Activated CD4-positive, alpha-beta memory T cell treated with anti-CD3 and anti-CD28 coated beads, Interleukin-2, amount 10 ng/mL, durations not matched to agents 7 days and 5 days (primary cell): ENCODE data around the gene TP53BP2. TPM values are rescaled to one million over a fixed set of nuclear protein-coding genes. Genes with fewer than 3 reads are reported as not detected.

Source experiments
- CTCF ChIA-PET: fragments of 350-600 bp; sonication (Branson Sonifier 250); formaldehyde crosslinking; loops from one replicate; lab custom pipeline; 2021; ENCODE audit warnings: antibody characterized with exemption, inconsistent platforms; lab: Charles Lee
- POLR2A ChIA-PET: fragments of 350-600 bp; sonication (Branson Sonifier 250); formaldehyde crosslinking; loops from one replicate; lab custom pipeline; 2021; ENCODE audit warnings: antibody characterized with exemption; lab: Charles Lee
- DNase-seq: peaks from one replicate; pipeline ENCODE4 v3.0.0-alpha.2; 2020
- H3K27ac Mint-ChIP-seq: one replicate; pipeline ENCODE4 v1.8.0; 2021; ENCODE audit warnings: mild to moderate bottlenecking, mixed read lengths
- H3K27me3 Mint-ChIP-seq: one replicate; pipeline ENCODE4 v1.8.0; 2021; ENCODE audit warnings: mixed read lengths
- H3K36me3 Mint-ChIP-seq: one replicate; pipeline ENCODE4 v1.8.0; 2021; ENCODE audit warnings: low read depth, mixed read lengths
- H3K4me1 Mint-ChIP-seq: one replicate; pipeline ENCODE4 v1.8.0; 2021; ENCODE audit warnings: mixed read lengths
- H3K4me3 Mint-ChIP-seq: one replicate; pipeline ENCODE4 v1.8.0; 2021; ENCODE audit warnings: mild to moderate bottlenecking, mixed read lengths
- H3K9me3 Mint-ChIP-seq: one replicate; pipeline ENCODE4 v1.8.0; 2021; ENCODE audit warnings: mixed read lengths
- total RNA-seq, 2 experiments: library from RNA; stranded (reverse); gene quantifications; one replicate each; pipeline ENCODE4 v1.2.3, GENCODE V29; 2021

Gene TP53BP2
- total RNA-seq, 2 experiments from 2014 or later: 34.4 to 36.0 TPM

DNA sequence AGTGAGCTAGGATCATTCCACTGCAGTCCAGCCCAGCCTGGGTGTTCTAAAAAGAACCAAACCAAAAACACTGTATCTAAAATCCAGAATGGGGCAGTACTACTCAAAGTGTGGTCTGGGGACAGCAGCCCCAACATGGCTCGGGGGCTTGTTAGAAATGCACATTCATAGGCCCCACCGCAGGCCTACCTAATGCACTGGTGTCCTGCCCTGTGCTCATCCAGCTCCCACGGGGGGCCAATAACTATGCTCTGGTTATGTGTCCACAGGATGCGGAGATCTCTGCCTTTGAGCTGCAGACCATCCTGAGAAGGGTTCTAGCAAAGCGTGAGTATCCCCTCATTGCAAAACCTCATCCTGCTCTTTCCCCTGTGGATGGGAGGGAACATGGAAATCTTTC, 81.9 kb downstream of the TP53BP2 start:
- no peak overlapping the region for H3K4me3 Mint-ChIP-seq
- H3K9me3 Mint-ChIP-seq: no peaks in the 10 kb centered on the region
- no peak overlapping the region for H3K27ac Mint-ChIP-seq
- H3K27me3 Mint-ChIP-seq: no peaks in the 10 kb centered on the region
- H3K4me1 Mint-ChIP-seq: no peaks in the 10 kb centered on the region
- peaks cover 73% of the 10 kb centered on the region for H3K36me3 Mint-ChIP-seq
- DNase-seq: no peak
- POLR2A ChIA-PET: interaction anchor here (1.0 kb wide), 1 partner anchor 84 kb away, joined by 3 read pairs; no protein-coding TSS in a partner anchor
- CTCF ChIA-PET: interaction anchor here (1.5 to 2.6 kb wide), 2 partner anchors 8 to 15 kb away, joined by 3 to 14 read pairs; no protein-coding TSS in a partner anchor

- H3K27me3 Mint-ChIP-seq: no peaks in the 10 kb centered on the region
- ChIA-PET CTCF (interaction anchor here (0.8 to 2.6 kb wide), 3 partner anchors 9 to 629 kb away, joined by 3 to 14 read pairs (median 3); no protein-coding TSS in a partner anchor), POLR2A (no interaction called here)
- H3K36me3 Mint-ChIP-seq: peaks cover 76% of the 10 kb centered on the region
- H3K27ac Mint-ChIP-seq: peak overlapping the region; percentile 37
- no peak for DNase-seq
- no peaks in the 10 kb centered on the region for H3K9me3 Mint-ChIP-seq
- no peaks in the 10 kb centered on the region for H3K4me1 Mint-ChIP-seq
- no peak overlapping the region for H3K4me3 Mint-ChIP-seq
Observed at GRCh38 chr1:223763251-223763650, 82.5 kb downstream of the TP53BP2 start.

GRCh38 chr1:223761411-223761810, 84.3 kb downstream of the TP53BP2 start:
- no peak overlapping the region for H3K4me3 Mint-ChIP-seq
- H3K4me1 Mint-ChIP-seq: no peaks in the 10 kb centered on the region
- DNase-seq: no peak
- ChIA-PET CTCF (interaction anchor here (1.6 kb wide), 1 partner anchor 64 kb away, joined by 3 read pairs; no protein-coding TSS in a partner anchor), POLR2A (interaction anchor here (1.3 to 2.1 kb wide), 2 partner anchors 9 to 10 kb away, joined by 5 read pairs; no protein-coding TSS in a partner anchor)
- H3K27ac Mint-ChIP-seq: no peak overlapping the region
- H3K27me3 Mint-ChIP-seq: no peaks in the 10 kb centered on the region
- H3K9me3 Mint-ChIP-seq: no peaks in the 10 kb centered on the region
- peaks cover 87% of the 10 kb centered on the region for H3K36me3 Mint-ChIP-seq

GRCh38 chr1:223760833-223761232, 84.9 kb downstream of the TP53BP2 start:
- H3K27ac Mint-ChIP-seq: no peak overlapping the region
- no peaks in the 10 kb centered on the region for H3K4me1 Mint-ChIP-seq
- no peak for DNase-seq
- no peaks in the 10 kb centered on the region for H3K9me3 Mint-ChIP-seq
- ChIA-PET POLR2A (interaction anchor here (1.3 to 2.1 kb wide), 3 partner anchors 9 to 12 kb away, joined by 4 to 5 read pairs (median 5); no protein-coding TSS in a partner anchor), CTCF (interaction anchor here (1.6 kb wide), 1 partner anchor 64 kb away, joined by 3 read pairs; no protein-coding TSS in a partner anchor)
- H3K36me3 Mint-ChIP-seq: peaks cover 82% of the 10 kb centered on the region
- H3K4me3 Mint-ChIP-seq: no peak overlapping the region
- H3K27me3 Mint-ChIP-seq: no peaks in the 10 kb centered on the region

GRCh38 chr1:223759273-223759672, 86.5 kb downstream of the TP53BP2 start:
- no peak overlapping the region for H3K4me3 Mint-ChIP-seq
- ChIA-PET POLR2A (interaction anchor here (0.6 to 1.6 kb wide), 2 partner anchors 10 to 427 kb away, joined by 3 to 4 read pairs; no protein-coding TSS in a partner anchor), CTCF (interaction anchor here (1.7 kb wide), 1 partner anchor 10 kb away, joined by 5 read pairs; no protein-coding TSS in a partner anchor)
- no peaks in the 10 kb centered on the region for H3K27me3 Mint-ChIP-seq
- no peaks in the 10 kb centered on the region for H3K9me3 Mint-ChIP-seq
- H3K36me3 Mint-ChIP-seq: peaks cover 78% of the 10 kb centered on the region
- H3K4me1 Mint-ChIP-seq: no peaks in the 10 kb centered on the region
- no peak for DNase-seq
- H3K27ac Mint-ChIP-seq: no peak overlapping the region

- ChIA-PET POLR2A (interaction anchor here (0.6 kb wide), 1 partner anchor 427 kb away, joined by 3 read pairs; no protein-coding TSS in a partner anchor), CTCF (interaction anchor here (1.7 kb wide), 1 partner anchor 9 kb away, joined by 5 read pairs; no protein-coding TSS in a partner anchor)
- Mint-ChIP-seq H3K36me3 (peaks cover 79% of the 10 kb centered on the region), H3K4me1 (no peaks in the 10 kb centered on the region), H3K4me3 (no peak overlapping the region), H3K27me3 (no peaks in the 10 kb centered on the region), H3K27ac (no peak overlapping the region), H3K9me3 (no peaks in the 10 kb centered on the region)
- no peak for DNase-seq
Observed at GRCh38 chr1:223758734-223759133, 87.0 kb downstream of the TP53BP2 start.

DNA sequence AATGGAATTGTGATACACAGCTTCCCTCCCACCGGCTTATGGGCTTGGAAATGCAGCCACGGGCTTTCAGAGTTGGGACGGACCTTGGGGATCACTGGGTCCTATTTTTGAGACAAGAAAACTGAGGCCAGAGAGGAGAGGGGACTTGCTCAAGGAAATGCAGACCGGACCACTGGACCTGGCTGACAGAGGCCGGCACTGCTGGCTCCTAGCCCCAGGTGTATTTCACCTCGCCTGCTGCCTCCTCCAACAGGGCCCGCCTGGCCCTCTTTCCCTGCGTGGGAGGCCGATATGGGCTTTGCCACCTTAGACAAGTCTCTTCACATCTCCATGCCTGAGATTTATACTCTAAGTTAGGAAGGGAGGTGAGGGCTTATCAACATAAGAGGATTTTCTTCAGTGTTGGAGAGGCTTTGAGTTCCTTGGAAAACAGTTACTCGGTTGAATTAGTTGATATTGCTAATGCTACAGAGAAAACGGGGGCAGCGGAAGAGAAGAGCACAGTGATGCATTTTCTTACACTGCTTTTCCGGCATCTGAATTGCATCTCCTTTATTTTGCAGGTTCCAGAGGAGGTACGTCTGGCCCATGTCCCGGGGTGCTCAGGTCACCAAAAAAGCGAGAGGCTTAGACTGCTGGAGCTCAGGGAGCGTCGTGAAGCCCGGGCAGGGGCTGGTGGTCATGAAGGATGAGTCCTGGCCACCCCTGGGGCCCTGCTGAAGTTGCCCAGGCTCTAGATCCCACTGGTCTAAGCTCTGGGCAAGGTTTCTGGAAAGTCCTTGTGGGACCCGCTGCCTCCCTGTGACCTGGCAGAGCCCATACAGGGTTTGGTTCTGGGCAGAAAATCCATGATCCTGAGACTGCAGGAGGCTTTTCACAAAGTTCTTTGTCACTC, 88.7 kb downstream of the TP53BP2 start:
- DNase-seq: no peak
- no peaks in the 10 kb centered on the region for H3K4me1 Mint-ChIP-seq
- H3K27ac Mint-ChIP-seq: no peak overlapping the region
- no peaks in the 10 kb centered on the region for H3K27me3 Mint-ChIP-seq
- POLR2A ChIA-PET: interaction anchor here (0.7 kb wide), 1 partner anchor 8 kb away, joined by 3 read pairs; no protein-coding TSS in a partner anchor
- no peaks in the 10 kb centered on the region for H3K9me3 Mint-ChIP-seq
- H3K4me3 Mint-ChIP-seq: no peak overlapping the region
- H3K36me3 Mint-ChIP-seq: peaks cover 80% of the 10 kb centered on the region
- CTCF ChIA-PET: interaction anchor here (0.9 kb wide), 1 partner anchor 18 kb away, joined by 3 read pairs; no protein-coding TSS in a partner anchor

DNA sequence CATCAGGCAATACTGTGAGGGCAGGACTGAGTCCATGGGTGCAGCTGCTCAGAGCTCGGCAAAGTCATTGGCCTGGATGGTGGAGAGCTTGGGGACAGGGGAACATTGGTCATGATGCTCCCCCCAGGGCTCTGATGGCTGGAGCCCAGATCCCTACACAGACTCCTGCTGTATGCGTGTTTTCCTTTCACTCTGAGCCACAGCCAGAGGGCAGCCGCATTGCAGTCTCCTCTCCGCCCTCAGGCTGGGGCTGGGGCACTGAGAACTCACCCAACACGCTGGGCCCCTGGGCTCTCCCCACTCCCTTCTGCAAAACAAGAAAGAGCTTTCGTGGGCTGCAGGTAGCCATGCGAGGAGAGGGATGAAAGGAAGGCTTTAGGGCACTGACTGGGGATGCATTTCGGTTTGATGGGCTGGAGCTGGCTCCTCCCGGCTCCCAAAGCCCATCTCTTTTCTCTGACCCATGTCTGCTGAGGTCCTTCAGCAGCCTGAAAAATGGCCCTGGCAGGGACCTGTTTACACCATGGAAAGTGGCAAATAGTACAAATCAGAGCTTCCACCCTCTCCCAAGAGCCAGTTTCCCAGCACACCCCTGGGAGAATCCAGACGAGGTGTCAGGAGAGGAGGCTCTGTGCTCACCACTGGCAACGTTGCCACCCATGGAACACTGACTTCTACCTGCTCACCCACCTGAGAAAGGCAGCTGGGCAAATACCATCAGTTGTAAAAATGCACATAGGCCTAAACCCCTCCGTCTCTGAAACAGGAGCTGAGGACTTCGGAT, 89.6 kb downstream of the TP53BP2 start:
- CTCF ChIA-PET: interaction anchor here (0.9 kb wide), 1 partner anchor 17 kb away, joined by 3 read pairs; no protein-coding TSS in a partner anchor
- POLR2A ChIA-PET: interaction anchor here (0.7 kb wide), 1 partner anchor 9 kb away, joined by 3 read pairs; no protein-coding TSS in a partner anchor
- no peaks in the 10 kb centered on the region for H3K9me3 Mint-ChIP-seq
- H3K4me3 Mint-ChIP-seq: no peak overlapping the region
- no peak for DNase-seq
- H3K27me3 Mint-ChIP-seq: no peaks in the 10 kb centered on the region
- H3K36me3 Mint-ChIP-seq: peaks cover 81% of the 10 kb centered on the region
- no peak overlapping the region for H3K27ac Mint-ChIP-seq
- no peaks in the 10 kb centered on the region for H3K4me1 Mint-ChIP-seq

- H3K27me3 Mint-ChIP-seq: no peaks in the 10 kb centered on the region
- no peak overlapping the region for H3K4me3 Mint-ChIP-seq
- H3K36me3 Mint-ChIP-seq: peaks cover 80% of the 10 kb centered on the region
- H3K27ac Mint-ChIP-seq: no peak overlapping the region
- DNase-seq: no peak
- H3K4me1 Mint-ChIP-seq: no peaks in the 10 kb centered on the region
- ChIA-PET CTCF (no interaction called here), POLR2A (no interaction called here)
- H3K9me3 Mint-ChIP-seq: no peaks in the 10 kb centered on the region
Observed at GRCh38 chr1:223755432-223755792, 90.3 kb downstream of the TP53BP2 start.

DNA sequence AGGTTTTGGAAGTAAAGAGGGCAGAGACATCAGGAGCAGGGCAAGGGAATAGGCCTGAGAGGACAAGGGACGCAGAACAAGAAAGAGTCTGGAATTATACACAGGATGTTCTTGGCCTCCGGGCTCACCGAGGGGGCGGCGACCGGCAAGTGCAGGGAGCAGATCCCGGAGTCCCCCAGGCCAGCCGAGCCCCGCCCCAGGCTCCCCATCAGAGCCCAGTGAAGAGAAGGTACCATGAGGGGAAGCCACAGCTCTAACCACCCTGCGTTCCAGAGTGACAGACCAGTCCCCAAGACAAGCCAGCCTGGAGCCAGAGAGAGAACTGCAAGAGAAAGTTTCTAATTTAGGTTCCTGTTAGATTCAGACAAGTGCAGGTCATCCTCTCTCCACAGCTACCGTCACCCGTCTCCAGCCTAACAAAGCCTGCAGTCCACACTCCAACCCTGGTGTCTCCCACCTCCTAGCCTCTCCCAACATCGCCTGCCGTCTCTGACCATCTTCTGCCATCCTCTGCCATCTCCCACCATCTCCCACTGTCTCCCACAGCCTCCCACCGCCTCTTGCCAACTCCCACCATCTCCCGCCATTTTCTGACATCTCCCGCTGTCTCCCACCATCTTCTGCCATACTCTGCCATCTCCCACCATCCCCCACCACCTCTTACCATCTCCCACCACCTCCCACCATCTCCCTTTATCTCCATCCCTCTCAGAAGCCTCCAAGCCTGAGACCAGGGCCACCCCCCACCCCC, 90.9 kb downstream of the TP53BP2 start:
- Mint-ChIP-seq H3K36me3 (peaks cover 81% of the 10 kb centered on the region), H3K27me3 (no peaks in the 10 kb centered on the region), H3K4me1 (peaks cover 3% of the 10 kb centered on the region), H3K9me3 (no peaks in the 10 kb centered on the region), H3K27ac (no peak overlapping the region), H3K4me3 (no peak overlapping the region)
- DNase-seq: no peak
- CTCF ChIA-PET: no interaction called here
- POLR2A ChIA-PET: no interaction called here

- H3K9me3 Mint-ChIP-seq: no peaks in the 10 kb centered on the region
- H3K36me3 Mint-ChIP-seq: peaks cover 72% of the 10 kb centered on the region
- no peaks in the 10 kb centered on the region for H3K27me3 Mint-ChIP-seq
- H3K4me3 Mint-ChIP-seq: no peak overlapping the region
- POLR2A ChIA-PET: interaction anchor here (1.5 kb wide), 1 partner anchor 8 kb away, joined by 5 read pairs; no protein-coding TSS in a partner anchor
- H3K27ac Mint-ChIP-seq: no peak overlapping the region
- CTCF ChIA-PET: no interaction called here
- peaks cover 18% of the 10 kb centered on the region for H3K4me1 Mint-ChIP-seq
- DNase-seq: no peak
Observed at GRCh38 chr1:223752721-223753515, 92.8 kb downstream of the TP53BP2 start.
